GDM1 (cell line): ENCODE data around the gene UBALD2.
"Not testable (repeated sequence)": the region's sequence is repeated elsewhere in the genome, so short reads cannot be mapped to it uniquely, and the experiment has no call there.

Experiments
- DNase-seq: peaks from one replicate; lab custom pipeline; 2025; lab: John Stamatoyannopoulos, UW

The UBALD2 gene

DNA sequence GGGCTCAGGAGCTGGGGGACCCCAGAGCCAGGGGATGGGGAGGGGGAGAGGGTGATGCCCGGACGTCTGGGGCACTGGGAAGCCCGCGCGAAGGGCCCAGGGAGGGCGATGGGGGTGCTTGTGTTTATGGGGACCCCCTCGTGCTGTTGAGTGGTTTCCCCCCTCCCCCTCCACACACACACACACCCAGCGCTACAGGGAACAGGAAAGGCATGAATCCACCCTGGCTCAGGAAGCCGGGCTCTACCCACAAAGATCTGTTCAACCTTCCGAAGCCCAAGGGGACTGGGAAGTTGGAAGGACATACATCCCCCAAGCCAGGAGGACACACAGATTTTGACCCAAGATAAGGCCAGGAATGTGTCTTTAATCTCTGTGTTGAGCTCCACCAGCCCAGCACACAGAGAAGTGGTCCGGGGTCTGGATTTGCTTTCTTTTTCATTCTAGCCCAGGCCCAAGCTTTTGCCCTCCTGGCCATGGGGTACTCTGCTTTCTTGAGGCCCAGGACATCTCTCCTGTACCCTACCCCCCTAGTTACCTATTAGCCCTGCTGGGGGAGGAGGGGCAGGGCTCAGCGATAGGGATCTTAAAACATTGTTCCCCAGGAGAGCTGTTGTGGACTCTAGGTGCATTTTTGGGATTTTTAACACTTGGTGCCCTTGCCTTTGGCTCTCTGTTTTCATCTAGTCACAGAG lies 1.2 kb downstream of the UBALD2 start:
- no peak for DNase-seq

DNA sequence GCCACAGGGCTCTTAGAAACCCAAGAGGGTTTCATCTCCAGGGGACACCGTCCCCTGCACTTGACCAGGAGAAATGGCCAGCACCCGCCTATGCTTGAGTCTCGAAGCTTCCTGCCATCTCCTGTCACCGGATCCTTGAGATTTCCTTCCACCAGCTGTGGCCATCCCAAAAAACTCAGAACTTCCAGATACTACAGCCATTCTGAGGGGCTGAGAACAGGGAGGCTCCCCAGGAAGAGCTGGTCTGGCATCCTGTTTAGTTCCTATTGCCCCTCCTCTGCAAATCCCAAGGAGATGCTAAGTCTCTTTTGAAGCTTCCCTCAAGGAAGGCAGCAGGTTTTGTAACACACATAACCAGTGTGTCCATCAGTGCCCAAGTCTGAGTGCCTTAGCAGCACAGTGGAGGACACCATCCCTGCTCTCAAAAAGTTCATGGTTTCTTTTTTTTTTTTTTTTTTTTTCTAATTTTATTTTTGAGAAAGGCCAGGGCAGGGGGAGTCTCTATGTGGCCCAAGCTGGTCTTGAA lies 2.0 kb downstream of the UBALD2 start:
- no peak for DNase-seq

DNA sequence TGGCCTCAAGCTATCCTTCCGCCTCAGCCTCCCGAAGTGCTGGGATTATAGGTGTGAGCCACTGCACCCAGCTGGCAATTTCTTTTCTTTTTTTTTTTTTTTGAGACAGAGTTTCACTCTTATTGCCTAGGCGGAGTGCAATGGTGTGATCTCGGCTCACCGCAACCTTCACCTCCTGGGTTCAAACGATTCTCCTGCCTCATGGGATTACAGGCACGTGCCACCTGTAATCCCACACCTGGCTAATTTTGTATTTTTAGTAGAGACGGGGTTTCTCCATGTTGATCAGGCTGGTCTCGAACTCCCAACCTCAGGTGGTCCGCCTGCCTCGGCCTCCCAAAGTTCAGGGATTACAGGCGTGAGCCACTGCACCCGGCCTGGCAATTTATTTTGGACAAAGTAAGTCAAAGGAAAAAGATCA lies 2.4 kb downstream of the UBALD2 start:
- not testable (repeated sequence) for DNase-seq

GRCh38 chr17:76268015-76268749 lies 3.0 kb downstream of the UBALD2 start:
- peak; percentile 50 for DNase-seq

GRCh38 chr17:76268991-76269981 lies 4.1 kb downstream of the UBALD2 start:
- DNase-seq: no peak

DNA sequence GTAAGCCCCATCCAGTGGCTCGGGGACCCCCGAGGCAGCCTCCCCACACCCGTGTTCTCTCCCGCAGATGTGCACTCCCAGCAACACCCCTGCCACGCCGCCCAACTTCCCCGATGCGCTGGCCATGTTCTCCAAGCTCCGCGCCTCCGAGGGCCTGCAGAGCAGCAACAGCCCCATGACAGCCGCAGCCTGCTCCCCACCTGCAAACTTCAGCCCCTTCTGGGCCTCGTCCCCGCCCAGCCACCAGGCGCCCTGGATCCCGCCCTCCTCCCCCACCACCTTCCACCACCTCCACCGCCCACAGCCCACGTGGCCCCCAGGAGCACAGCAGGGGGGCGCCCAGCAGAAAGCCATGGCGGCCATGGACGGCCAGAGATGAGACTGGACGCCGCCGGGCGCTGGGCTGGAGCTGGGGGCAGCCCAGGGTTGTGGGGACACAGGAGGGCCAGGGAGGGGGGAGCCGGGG lies 5.0 kb downstream of the UBALD2 start:
- DNase-seq: no peak

GRCh38 chr17:76270770-76271668 lies 5.9 kb downstream of the UBALD2 start:
- no peak for DNase-seq

GRCh38 chr17:76271669-76272540 lies 6.8 kb downstream of the UBALD2 start:
- DNase-seq: no peak

- DNase-seq: no peak
Observed at GRCh38 chr17:76272541-76273444, 7.6 kb downstream of the UBALD2 start.

DNA sequence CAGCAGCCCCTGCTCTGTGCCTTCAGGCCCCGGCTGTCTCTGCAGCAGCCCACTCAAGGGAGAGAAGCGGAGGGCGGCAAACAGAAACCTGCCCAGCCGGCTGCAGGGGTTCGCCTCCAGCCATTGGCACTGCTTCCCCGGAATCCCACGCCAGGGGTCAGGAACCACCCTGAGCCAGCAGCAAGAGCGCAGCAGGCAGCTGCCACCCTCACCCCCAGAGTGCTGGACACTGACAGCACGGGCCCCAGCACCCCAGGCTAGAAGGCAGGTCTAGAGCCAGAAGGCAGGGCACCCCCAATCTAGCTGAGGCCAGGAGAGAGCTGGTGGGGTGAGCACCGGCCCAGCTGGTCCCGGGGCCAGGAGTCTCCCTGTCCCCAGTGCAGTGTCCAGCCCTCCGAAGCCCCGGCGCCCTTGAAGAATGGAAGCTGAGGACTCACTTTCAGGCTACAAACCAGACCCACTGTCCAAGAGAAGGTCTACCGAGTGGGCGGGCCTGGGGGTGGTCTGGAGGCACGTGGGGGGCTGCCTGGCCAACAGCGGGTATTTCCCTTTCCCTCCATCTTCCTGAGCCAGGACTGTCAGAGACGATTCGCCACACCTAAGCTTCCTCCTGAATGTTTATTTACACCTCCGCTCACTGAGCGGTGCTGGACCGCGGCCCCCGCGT lies 8.4 kb downstream of the UBALD2 start:
- no peak for DNase-seq

GRCh38 chr17:76274112-76274956 lies 9.2 kb downstream of the UBALD2 start:
- DNase-seq: no peak

DNA sequence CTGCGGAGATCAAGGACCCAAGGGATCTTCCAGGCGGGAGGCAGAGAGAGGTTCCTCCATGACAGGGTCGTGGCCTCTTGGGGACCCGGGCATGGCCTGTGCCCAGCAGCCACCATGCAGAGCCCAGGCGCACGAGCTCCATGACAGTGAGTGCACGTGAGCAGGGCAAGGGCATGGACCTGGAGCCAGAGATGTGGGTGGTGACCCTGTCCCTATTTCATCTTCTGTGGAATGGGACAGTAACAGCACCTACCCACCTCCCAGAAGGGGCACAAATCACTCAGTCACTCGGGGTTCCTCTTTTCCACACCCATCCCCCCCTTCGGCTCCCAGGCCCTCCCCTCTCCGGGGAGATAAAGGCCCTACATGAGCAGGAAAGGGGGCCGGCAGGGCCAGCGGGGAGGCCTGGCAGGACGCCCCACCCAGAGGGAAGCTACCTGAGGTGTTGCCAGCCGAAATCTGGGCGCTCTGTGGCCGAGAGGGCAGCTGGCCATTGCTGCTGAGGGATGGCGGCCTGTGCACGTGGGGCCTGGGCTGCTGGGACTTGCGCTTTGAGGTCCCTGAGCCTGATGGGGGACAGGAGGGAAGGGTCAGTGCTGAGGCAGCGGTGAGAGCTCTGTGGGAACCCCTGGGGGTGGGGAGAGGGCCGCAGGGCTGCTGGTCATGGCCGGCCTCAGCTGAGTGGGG lies 10.4 kb downstream of the UBALD2 start:
- no peak for DNase-seq

DNA sequence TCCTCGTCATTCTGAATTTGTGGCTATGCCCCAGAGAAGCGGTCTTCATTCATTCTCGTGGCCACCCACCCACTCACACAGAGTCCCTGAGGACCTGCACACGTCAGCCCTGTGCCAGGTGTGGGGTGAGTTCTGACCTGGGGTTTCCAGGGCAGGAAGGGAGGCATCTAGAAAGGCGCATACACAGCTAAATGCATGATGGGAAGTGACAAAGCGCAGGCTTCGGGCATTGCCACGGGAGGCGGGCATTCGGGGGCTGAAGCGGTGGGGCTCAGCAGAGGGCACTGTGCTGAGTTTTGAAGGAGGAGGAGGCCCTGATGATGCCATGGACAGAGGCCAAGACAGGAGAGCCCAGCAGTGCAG lies 10.9 kb downstream of the UBALD2 start:
- no peak for DNase-seq

GRCh38 chr17:76276461-76277299 lies 11.5 kb downstream of the UBALD2 start:
- DNase-seq: no peak

DNA sequence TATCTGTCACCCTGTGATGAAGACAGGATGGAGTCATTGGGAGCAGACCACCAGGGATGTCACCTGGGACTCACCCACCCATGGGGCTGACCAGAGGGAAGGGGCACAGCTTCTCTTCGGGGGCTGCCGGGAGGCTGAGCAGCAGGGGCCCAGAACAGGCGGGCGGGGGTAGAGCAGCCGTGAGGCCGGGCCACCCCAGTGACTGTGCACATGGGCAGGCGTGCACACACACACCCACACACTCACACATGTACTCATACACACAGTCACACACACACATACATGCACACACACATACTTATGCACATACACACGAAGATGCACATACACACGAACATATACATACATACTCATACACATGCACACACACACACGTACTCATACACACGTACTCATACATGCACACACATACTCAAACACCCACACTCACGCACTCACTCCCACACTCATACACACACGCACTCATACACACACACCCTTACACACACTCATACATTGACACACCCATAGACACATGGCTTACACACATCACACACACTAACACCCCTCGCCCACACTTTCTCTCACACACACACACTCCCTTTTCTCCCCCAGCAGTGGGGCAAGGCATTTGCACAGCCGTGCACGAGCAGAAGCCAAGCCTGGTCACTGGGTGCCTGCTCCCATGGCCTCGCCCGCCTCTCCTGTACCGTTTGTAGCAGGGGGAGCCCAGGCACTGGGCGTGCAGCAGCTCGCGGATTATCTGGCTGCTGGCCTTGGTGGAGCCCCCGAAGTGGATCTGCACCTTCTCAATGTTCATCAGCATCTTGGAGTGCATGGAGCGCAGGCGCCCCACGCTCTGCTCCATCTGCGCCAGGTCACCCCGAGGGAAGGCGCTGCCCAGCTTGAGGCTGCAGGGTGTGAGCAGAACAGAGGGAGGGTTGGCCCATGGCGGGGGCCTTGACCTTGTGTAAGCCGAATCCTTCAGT lies 12.4 kb downstream of the UBALD2 start:
- no peak for DNase-seq
